Suprapubic skin (tissue), 3 donors: ENCODE measurements around the gene CRYBA2.

ENCODE experiments used
- POLR2AphosphoS5 ChIP-seq, 3 donors: sonication (generic); formaldehyde crosslinking; IDR thresholded peaks; one replicate each; pipeline ENCODE4 v1.6.1; 2017; ENCODE audit warnings: antibody characterized with exemption in 3 of 3
- TF ChIP-seq, protein P1 (sequence below), 2 donors: fragments of 200-600 bp in 1 of 2; fragments of 450-650 bp in 1 of 2; sonication (generic) in 1 of 2; IDR thresholded peaks; one replicate each; pipeline ENCODE4 v1.5.1; 2016 to 2019; ENCODE audit warnings: antibody characterized with exemption in 2 of 2, mild to moderate bottlenecking in 1 of 2, moderate library complexity in 1 of 2

DNA sequence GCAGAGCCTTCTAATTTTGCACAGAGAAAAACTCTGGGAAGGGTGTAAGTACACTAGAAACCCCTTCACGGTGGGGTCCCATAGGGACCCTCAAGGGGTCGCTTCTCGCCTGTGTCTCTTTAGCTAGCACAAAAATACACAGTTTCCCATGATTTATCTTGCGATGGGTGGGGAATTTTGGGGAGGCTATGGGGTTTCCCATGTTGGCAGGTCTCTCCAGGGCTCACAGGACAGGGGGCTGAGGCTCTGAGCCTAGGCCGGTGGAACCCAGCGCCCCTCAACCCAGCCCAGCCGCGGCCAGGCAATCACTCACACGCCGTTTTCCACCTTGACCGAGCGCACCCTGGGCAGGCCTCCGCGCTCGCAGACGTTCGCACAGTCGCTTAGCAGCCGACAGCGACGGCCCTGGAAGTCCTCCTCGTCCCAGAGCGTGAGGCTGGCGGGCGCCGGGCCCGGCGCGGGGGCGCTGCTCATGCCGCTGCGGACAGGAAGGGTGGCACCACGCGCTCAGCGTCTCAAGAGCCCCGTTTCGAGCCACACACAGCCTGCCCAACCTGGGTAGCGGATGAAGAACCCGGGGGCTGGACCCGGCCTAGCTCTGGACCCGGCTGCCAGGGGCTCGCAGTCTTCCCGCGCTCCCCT, 398 bp downstream of the CRYBA2 start:
- TF ChIP-seq, protein P1, sequence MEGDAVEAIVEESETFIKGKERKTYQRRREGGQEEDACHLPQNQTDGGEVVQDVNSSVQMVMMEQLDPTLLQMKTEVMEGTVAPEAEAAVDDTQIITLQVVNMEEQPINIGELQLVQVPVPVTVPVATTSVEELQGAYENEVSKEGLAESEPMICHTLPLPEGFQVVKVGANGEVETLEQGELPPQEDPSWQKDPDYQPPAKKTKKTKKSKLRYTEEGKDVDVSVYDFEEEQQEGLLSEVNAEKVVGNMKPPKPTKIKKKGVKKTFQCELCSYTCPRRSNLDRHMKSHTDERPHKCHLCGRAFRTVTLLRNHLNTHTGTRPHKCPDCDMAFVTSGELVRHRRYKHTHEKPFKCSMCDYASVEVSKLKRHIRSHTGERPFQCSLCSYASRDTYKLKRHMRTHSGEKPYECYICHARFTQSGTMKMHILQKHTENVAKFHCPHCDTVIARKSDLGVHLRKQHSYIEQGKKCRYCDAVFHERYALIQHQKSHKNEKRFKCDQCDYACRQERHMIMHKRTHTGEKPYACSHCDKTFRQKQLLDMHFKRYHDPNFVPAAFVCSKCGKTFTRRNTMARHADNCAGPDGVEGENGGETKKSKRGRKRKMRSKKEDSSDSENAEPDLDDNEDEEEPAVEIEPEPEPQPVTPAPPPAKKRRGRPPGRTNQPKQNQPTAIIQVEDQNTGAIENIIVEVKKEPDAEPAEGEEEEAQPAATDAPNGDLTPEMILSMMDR (IDR thresholded peaks at IDR 0.05), result no peak
- TF ChIP-seq POLR2AphosphoS5 (IDR thresholded peaks at IDR 0.05), result no peak
